ENCODE results near the gene ZFP69B. TPM values are rescaled to one million over a fixed set of nuclear protein-coding genes. Genes with fewer than 3 reads are reported as not detected.

ZFP69B gene
- 1 to 10 TPM; 5.2 to 6.3 TPM for total RNA-seq

GRCh38 chr1:40449684-40450494 lies at the start of gene ZFP69B:
TSS of gene ZFP69B (plus strand) at chr1:40450476. CDS start at chr1:40450962, 486 bp downstream.
- DNase-seq = peak; percentile 96
- Mint-ChIP-seq H3K4me3 (peak within 1 kb of the TSS; percentile 82), H3K4me1 (peaks cover 23% of the 10 kb centered on the region), H3K36me3 (peaks cover 58% of the 10 kb centered on the region), H3K27me3 (no peaks in the 10 kb centered on the region), H3K27ac (peak within 1 kb of the TSS; percentile 90), H3K9me3 (peaks cover 26% of the 10 kb centered on the region)
- POLR2A ChIA-PET = interaction anchor here (0.7 to 2.4 kb wide), 5 partner anchors 28 to 82 kb away, joined by 3 to 15 read pairs (median 4); partner anchors contain the start of genes EXO5 and ZNF684
- peak; percentile 88 for ATAC-seq (ENCODE audit: low read depth)

- peak overlapping the region; percentile 1 for H3K4me3 Mint-ChIP-seq
- H3K27ac Mint-ChIP-seq = peak overlapping the region; percentile 63
- H3K4me1 Mint-ChIP-seq = peaks cover 51% of the 10 kb centered on the region
- H3K27me3 Mint-ChIP-seq = no peaks in the 10 kb centered on the region
- ATAC-seq (ENCODE audit: low read depth) = no peak
- POLR2A ChIA-PET = interaction anchor here (5.0 kb wide), 1 partner anchor 15 kb away, joined by 54 read pairs; no protein-coding TSS in a partner anchor
- DNase-seq = no peak
- no peaks in the 10 kb centered on the region for H3K9me3 Mint-ChIP-seq
- H3K36me3 Mint-ChIP-seq = peaks cover 25% of the 10 kb centered on the region
Measured at GRCh38 chr1:40401473-40402201, 48.6 kb upstream of the ZFP69B start.

- H3K27ac Mint-ChIP-seq = peak overlapping the region; percentile 92
- H3K4me3 Mint-ChIP-seq = peak overlapping the region; percentile 82
- H3K4me1 Mint-ChIP-seq = peaks cover 39% of the 10 kb centered on the region
- DNase-seq = no peak
- no peaks in the 10 kb centered on the region for H3K9me3 Mint-ChIP-seq
- POLR2A ChIA-PET = interaction anchor here (0.8 to 2.7 kb wide), 6 partner anchors 19 to 88 kb away, joined by 3 to 12 read pairs (median 6); partner anchors contain the start of genes COL9A2 and SMAP2
- no peak for ATAC-seq (ENCODE audit: low read depth)
- no peaks in the 10 kb centered on the region for H3K27me3 Mint-ChIP-seq
- peaks cover 35% of the 10 kb centered on the region for H3K36me3 Mint-ChIP-seq
Measured at GRCh38 chr1:40404670-40405462, 45.4 kb upstream of the ZFP69B start.

- H3K36me3 Mint-ChIP-seq = peaks cover 35% of the 10 kb centered on the region
- no peak overlapping the region for H3K27ac Mint-ChIP-seq
- H3K27me3 Mint-ChIP-seq = no peaks in the 10 kb centered on the region
- no peaks in the 10 kb centered on the region for H3K9me3 Mint-ChIP-seq
- POLR2A ChIA-PET = interaction anchor here (1.4 to 1.5 kb wide), 2 partner anchors 32 to 89 kb away, joined by 6 to 7 read pairs; partner anchors contain the start of genes COL9A2 and SMAP2
- H3K4me3 Mint-ChIP-seq = no peak overlapping the region
- ATAC-seq (ENCODE audit: low read depth) (no peak), DNase-seq (no peak)
- peaks cover 34% of the 10 kb centered on the region for H3K4me1 Mint-ChIP-seq
Measured at GRCh38 chr1:40405812-40406211, 44.5 kb upstream of the ZFP69B start.

- H3K4me3 Mint-ChIP-seq = no peak overlapping the region
- no peaks in the 10 kb centered on the region for H3K27me3 Mint-ChIP-seq
- H3K9me3 Mint-ChIP-seq = no peaks in the 10 kb centered on the region
- H3K27ac Mint-ChIP-seq = no peak overlapping the region
- peaks cover 40% of the 10 kb centered on the region for H3K36me3 Mint-ChIP-seq
- POLR2A ChIA-PET = interaction anchor here (1.3 kb wide), 1 partner anchor 34 kb away, joined by 5 read pairs; the partner anchor contains the start of gene SMAP2
- peaks cover 29% of the 10 kb centered on the region for H3K4me1 Mint-ChIP-seq
- no peak for DNase-seq
- no peak for ATAC-seq (ENCODE audit: low read depth)
Measured at GRCh38 chr1:40407453-40407852, 42.8 kb upstream of the ZFP69B start.

- Mint-ChIP-seq H3K4me3 (no peak overlapping the region), H3K9me3 (no peaks in the 10 kb centered on the region), H3K27ac (peak overlapping the region; percentile 8), H3K36me3 (peaks cover 52% of the 10 kb centered on the region), H3K27me3 (no peaks in the 10 kb centered on the region), H3K4me1 (peaks cover 31% of the 10 kb centered on the region)
- POLR2A ChIA-PET = no interaction called here
- no peak for ATAC-seq (ENCODE audit: low read depth)
- DNase-seq = no peak
Measured at GRCh38 chr1:40409467-40409866, 40.8 kb upstream of the ZFP69B start.

GRCh38 chr1:40411294-40411693 lies 39.0 kb upstream of the ZFP69B start:
- no peak for ATAC-seq (ENCODE audit: low read depth)
- no peak overlapping the region for H3K27ac Mint-ChIP-seq
- peaks cover 30% of the 10 kb centered on the region for H3K4me1 Mint-ChIP-seq
- H3K27me3 Mint-ChIP-seq = no peaks in the 10 kb centered on the region
- POLR2A ChIA-PET = no interaction called here
- H3K36me3 Mint-ChIP-seq = peaks cover 67% of the 10 kb centered on the region
- no peaks in the 10 kb centered on the region for H3K9me3 Mint-ChIP-seq
- DNase-seq = no peak
- H3K4me3 Mint-ChIP-seq = no peak overlapping the region

- no peak for ATAC-seq (ENCODE audit: low read depth)
- H3K4me3 Mint-ChIP-seq = no peak overlapping the region
- DNase-seq = no peak
- H3K27ac Mint-ChIP-seq = no peak overlapping the region
- H3K36me3 Mint-ChIP-seq = peaks cover 72% of the 10 kb centered on the region
- no peaks in the 10 kb centered on the region for H3K9me3 Mint-ChIP-seq
- no peaks in the 10 kb centered on the region for H3K27me3 Mint-ChIP-seq
- POLR2A ChIA-PET = no interaction called here
- peaks cover 30% of the 10 kb centered on the region for H3K4me1 Mint-ChIP-seq
Measured at GRCh38 chr1:40411843-40412242, 38.4 kb upstream of the ZFP69B start.

- POLR2A ChIA-PET = interaction anchor here (0.7 kb wide), 1 partner anchor 25 kb away, joined by 3 read pairs; no protein-coding TSS in a partner anchor
- H3K4me3 Mint-ChIP-seq = peak overlapping the region; percentile 23
Measured at GRCh38 chr1:40413527-40414252, 36.6 kb upstream of the ZFP69B start.

GRCh38 chr1:40414331-40414730 lies 35.9 kb upstream of the ZFP69B start:
- Mint-ChIP-seq H3K27me3 (no peaks in the 10 kb centered on the region), H3K9me3 (no peaks in the 10 kb centered on the region), H3K4me1 (peaks cover 27% of the 10 kb centered on the region), H3K4me3 (peak overlapping the region; percentile 23), H3K36me3 (peaks cover 78% of the 10 kb centered on the region), H3K27ac (peak overlapping the region; percentile 68)
- POLR2A ChIA-PET = interaction anchor here (0.7 kb wide), 1 partner anchor 26 kb away, joined by 3 read pairs; no protein-coding TSS in a partner anchor
- no peak for DNase-seq
- peak; percentile 74 for ATAC-seq (ENCODE audit: low read depth)

More at GRCh38 chr1:40413527-40414252, 36.6 kb upstream of the ZFP69B start:
- peak; percentile 29 for ATAC-seq (ENCODE audit: low read depth)
- peaks cover 29% of the 10 kb centered on the region for H3K4me1 Mint-ChIP-seq
- H3K27me3 Mint-ChIP-seq = no peaks in the 10 kb centered on the region
- no peaks in the 10 kb centered on the region for H3K9me3 Mint-ChIP-seq
- H3K36me3 Mint-ChIP-seq = peaks cover 81% of the 10 kb centered on the region
- no peak for DNase-seq
- H3K27ac Mint-ChIP-seq = peak overlapping the region; percentile 68

GRCh38 chr1:40416709-40417108 lies 33.6 kb upstream of the ZFP69B start:
- H3K27ac Mint-ChIP-seq = no peak overlapping the region
- DNase-seq (no peak), ATAC-seq (ENCODE audit: low read depth) (no peak)
- no peaks in the 10 kb centered on the region for H3K9me3 Mint-ChIP-seq
- peaks cover 30% of the 10 kb centered on the region for H3K4me1 Mint-ChIP-seq
- H3K27me3 Mint-ChIP-seq = no peaks in the 10 kb centered on the region
- H3K36me3 Mint-ChIP-seq = peaks cover 74% of the 10 kb centered on the region
- no peak overlapping the region for H3K4me3 Mint-ChIP-seq
- POLR2A ChIA-PET = interaction anchor here (0.7 kb wide), 1 partner anchor 12 kb away, joined by 4 read pairs; no protein-coding TSS in a partner anchor
